ENCODE results near the gene CHP1. TPM values are rescaled to one million over a fixed set of nuclear protein-coding genes. Genes with fewer than 3 reads are reported as not detected.
A peak's percentile ranks its signal among the peaks of the same experiment; 100 is the strongest.
"Not testable (repeated sequence)": the region's sequence is repeated elsewhere in the genome, so short reads cannot be mapped to it uniquely, and the experiment has no call there.

The CHP1 gene
- total RNA-seq, 1 donor from 2014 or later, result 133 TPM

DNA sequence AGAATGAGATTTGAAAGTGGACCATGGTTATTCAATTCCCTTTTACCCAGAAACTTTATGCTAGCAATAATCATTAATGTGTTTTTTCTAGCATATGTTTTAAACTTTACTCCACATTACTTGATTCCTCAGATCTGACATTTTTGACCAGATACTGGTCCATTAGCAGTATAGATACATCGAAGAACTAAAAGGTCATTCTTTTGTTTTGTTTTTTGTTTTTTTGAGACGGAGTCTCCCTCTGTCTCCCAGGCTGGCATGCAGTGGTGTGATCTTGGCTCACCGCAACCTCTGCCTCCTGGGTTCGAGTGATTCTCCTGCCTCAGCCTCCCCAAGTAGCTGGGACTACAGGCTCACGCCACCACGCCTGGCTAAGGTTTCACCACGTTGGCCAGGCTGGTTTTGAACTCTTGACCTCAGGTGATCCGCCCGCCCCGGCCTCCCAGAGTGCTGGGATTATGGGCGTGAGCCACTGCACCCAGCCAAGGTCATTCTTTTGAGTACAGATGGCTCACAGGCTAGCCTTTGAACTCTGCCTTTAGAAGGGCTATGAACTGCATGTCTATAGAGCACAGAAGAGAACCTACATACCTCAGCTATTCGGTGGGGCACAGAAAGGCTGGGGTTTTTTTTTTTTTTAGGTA lies 28.6 kb downstream of the CHP1 start:
- Histone ChIP-seq H3K4me2 (no peak overlapping the region), H3K4me1 (peaks cover 10% of the 10 kb centered on the region)
- TF ChIP-seq EZH2 (IDR thresholded peaks at IDR 0.05) (no peak), CTCF (IDR thresholded peaks at IDR 0.05) (no peak), EZH2phosphoT487 (IDR thresholded peaks at IDR 0.05) (no peak)

DNA sequence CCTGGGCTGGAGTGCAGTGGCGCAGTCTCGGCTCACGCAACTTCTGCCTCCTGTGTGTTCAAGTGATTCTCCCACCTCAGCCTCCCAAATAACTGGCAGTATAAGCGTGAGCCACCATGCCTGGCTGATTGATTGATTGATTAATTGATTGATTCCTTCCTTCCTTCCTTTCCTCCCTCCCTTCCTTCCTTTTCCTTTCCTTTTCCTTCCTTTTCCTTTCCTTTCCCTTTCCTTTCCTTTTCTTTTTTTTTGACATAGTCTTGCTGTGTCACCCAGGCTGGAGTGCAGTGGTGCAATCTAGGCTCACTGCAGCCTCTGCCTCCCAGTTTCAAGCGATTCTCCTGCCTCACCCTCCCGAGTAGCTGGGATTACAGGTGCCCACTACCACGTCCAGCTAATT lies 29.9 kb downstream of the CHP1 start:
- H3K9ac ChIP-seq; H3K4me1 Mint-ChIP-seq; DNase-seq (ENCODE audit: low spot score); H3K4me3 Mint-ChIP-seq; H3K4me3 ChIP-seq; H3K4me1 ChIP-seq; H3K27ac Mint-ChIP-seq; H3K9me3 ChIP-seq (ENCODE audit: low read depth); H3K9me3 Mint-ChIP-seq; H2AFZ ChIP-seq (replicated peaks); H3K4me2 ChIP-seq; H3K36me3 ChIP-seq; H4K20me1 ChIP-seq (ENCODE audit: low read depth); H3K27ac ChIP-seq; H3K27me3 Mint-ChIP-seq (ENCODE audit: insufficient read depth, low read depth); H3K79me2 ChIP-seq (ENCODE audit: low read depth); H3K27me3 ChIP-seq: not testable (repeated sequence)
- H3F3A ChIP-seq (ENCODE audit: low read depth), result peaks cover 11% of the 10 kb centered on the region
- H3K36me3 Mint-ChIP-seq, result peaks cover 19% of the 10 kb centered on the region

More for the DNA sequence above, 28.6 kb downstream of the CHP1 start:
- H3K4me1 Mint-ChIP-seq, result peaks cover 5% of the 10 kb centered on the region
- no peaks in the 10 kb centered on the region for H3K79me2 ChIP-seq (ENCODE audit: low read depth)
- H3K9me3 ChIP-seq (ENCODE audit: low read depth), result no peaks in the 10 kb centered on the region
- H3K27me3 ChIP-seq, result no peaks in the 10 kb centered on the region
- H3K4me3 Mint-ChIP-seq, result no peak overlapping the region
- no peak overlapping the region for H3K27ac ChIP-seq
- H3K27ac Mint-ChIP-seq, result no peak overlapping the region
- no peak overlapping the region for H3K4me3 ChIP-seq
- no peak for DNase-seq (ENCODE audit: low spot score)
- H3K9ac ChIP-seq, result no peak overlapping the region
- no peaks in the 10 kb centered on the region for H3K9me3 Mint-ChIP-seq
- peaks cover 11% of the 10 kb centered on the region for H3F3A ChIP-seq (ENCODE audit: low read depth)
- H3K36me3 Mint-ChIP-seq, result peaks cover 19% of the 10 kb centered on the region
- no peaks in the 10 kb centered on the region for H3K36me3 ChIP-seq
- H3K27me3 Mint-ChIP-seq (ENCODE audit: insufficient read depth, low read depth), result peaks cover 2% of the 10 kb centered on the region
- peaks cover 3% of the 10 kb centered on the region for H4K20me1 ChIP-seq (ENCODE audit: low read depth)
- H2AFZ ChIP-seq (replicated peaks), result no peak overlapping the region

- Mint-ChIP-seq H3K27ac (no peak overlapping the region), H3K36me3 (peaks cover 24% of the 10 kb centered on the region), H3K9me3 (no peaks in the 10 kb centered on the region), H3K4me3 (no peak overlapping the region), H3K27me3 (ENCODE audit: insufficient read depth, low read depth) (peaks cover 2% of the 10 kb centered on the region), H3K4me1 (peaks cover 5% of the 10 kb centered on the region)
- Histone ChIP-seq H3K4me1 (peaks cover 10% of the 10 kb centered on the region), H3K36me3 (no peaks in the 10 kb centered on the region), H4K20me1 (ENCODE audit: low read depth) (peaks cover 3% of the 10 kb centered on the region), H3F3A (ENCODE audit: low read depth) (peaks cover 11% of the 10 kb centered on the region), H3K27ac (no peak overlapping the region), H3K4me2 (no peak overlapping the region), H3K9me3 (ENCODE audit: low read depth) (no peaks in the 10 kb centered on the region), H3K4me3 (no peak overlapping the region), H3K27me3 (no peaks in the 10 kb centered on the region), H3K9ac (no peak overlapping the region), H2AFZ (replicated peaks) (no peak overlapping the region), H3K79me2 (ENCODE audit: low read depth) (no peaks in the 10 kb centered on the region)
- no peak for DNase-seq (ENCODE audit: low spot score)
- TF ChIP-seq EZH2phosphoT487 (IDR thresholded peaks at IDR 0.05), result no peak
- no peak for TF ChIP-seq EZH2 (IDR thresholded peaks at IDR 0.05)
- TF ChIP-seq CTCF (IDR thresholded peaks at IDR 0.05), result no peak
These were observed 31.5 kb downstream of the CHP1 start for GRCh38 chr15:41262571-41262970.

DNA sequence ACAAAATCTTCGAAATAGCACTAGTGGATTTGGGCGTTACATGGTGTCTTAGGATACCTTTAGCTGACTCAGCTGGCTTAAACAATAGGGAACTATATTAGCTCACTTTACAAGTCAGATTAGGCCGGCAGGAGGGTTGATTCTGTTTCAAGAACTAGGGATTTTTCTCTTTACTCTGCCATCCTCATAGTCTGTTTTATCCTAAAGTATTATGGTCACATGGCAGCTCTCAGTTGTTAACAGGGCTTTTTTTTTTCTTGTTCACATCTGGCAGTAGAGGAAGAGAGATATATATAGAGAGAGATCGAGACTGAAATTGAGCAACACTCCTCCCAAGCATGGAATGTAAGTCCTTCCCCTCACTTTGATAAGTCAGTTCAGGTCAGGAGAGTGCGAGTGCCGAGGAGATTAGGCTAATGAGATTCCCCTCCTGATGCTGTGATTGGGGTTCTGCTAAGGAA lies 32.9 kb downstream of the CHP1 start:
- Mint-ChIP-seq H3K27ac (no peak overlapping the region), H3K36me3 (peaks cover 25% of the 10 kb centered on the region), H3K9me3 (no peaks in the 10 kb centered on the region), H3K4me1 (peaks cover 5% of the 10 kb centered on the region), H3K4me3 (no peak overlapping the region), H3K27me3 (ENCODE audit: insufficient read depth, low read depth) (peaks cover 2% of the 10 kb centered on the region)
- H4K20me1 ChIP-seq (ENCODE audit: low read depth), result peaks cover 3% of the 10 kb centered on the region
- peak overlapping the region; percentile 39 for H3K4me2 ChIP-seq
- H3K9ac ChIP-seq, result no peak overlapping the region
- no peaks in the 10 kb centered on the region for H3K9me3 ChIP-seq (ENCODE audit: low read depth)
- H3K4me3 ChIP-seq, result no peak overlapping the region
- TF ChIP-seq EZH2phosphoT487 (IDR thresholded peaks at IDR 0.05), result no peak
- H3K27me3 ChIP-seq, result no peaks in the 10 kb centered on the region
- H3K79me2 ChIP-seq (ENCODE audit: low read depth), result no peaks in the 10 kb centered on the region
- H2AFZ ChIP-seq (replicated peaks), result no peak overlapping the region
- no peak overlapping the region for H3K27ac ChIP-seq
- no peaks in the 10 kb centered on the region for H3K36me3 ChIP-seq
- H3K4me1 ChIP-seq, result peaks cover 10% of the 10 kb centered on the region
- DNase-seq (ENCODE audit: low spot score), result peak; percentile 70
- H3F3A ChIP-seq (ENCODE audit: low read depth), result peaks cover 11% of the 10 kb centered on the region

Data from neural progenitor cell (in vitro differentiated cells).